Osteoblast (primary cell): ENCODE measurements around the gene LPAR3. TPM values are rescaled to one million over a fixed set of nuclear protein-coding genes. Genes with fewer than 3 reads are reported as not detected.

Experiments used
- DNase-seq: peaks from one replicate; pipeline ENCODE4 v3.0.0; 2011; ENCODE audit warnings: low spot score, mixed read lengths; ENCODE audit not compliant: insufficient read length; ENCODE audit errors: missing footprints
- H2AFZ ChIP-seq: 2 replicates; pipeline ENCODE4 v1.6.0; 2011; ENCODE audit warnings: mild to moderate bottlenecking, low read length
- H3K27ac ChIP-seq: 2 replicates; pipeline ENCODE4 v1.5.1; 2011; ENCODE audit warnings: mild to moderate bottlenecking, low read depth, low read length, moderate library complexity
- H3K27me3 ChIP-seq: 2 replicates; pipeline ENCODE4 v1.6.0; 2012; ENCODE audit warnings: mild to moderate bottlenecking, control low read depth, inconsistent platforms, low read length, moderate library complexity; ENCODE audit not compliant: insufficient read depth
- H3K36me3 ChIP-seq: 2 replicates; pipeline ENCODE4 v1.5.1; 2011; ENCODE audit warnings: mild to moderate bottlenecking, low read length, control low read depth, moderate library complexity; ENCODE audit not compliant: insufficient read depth
- H3K4me1 ChIP-seq: 2 replicates; pipeline ENCODE4 v1.5.1; 2011; ENCODE audit warnings: mild to moderate bottlenecking, low read length, control low read depth, moderate library complexity; ENCODE audit not compliant: insufficient read depth
- H3K4me2 ChIP-seq: 2 replicates; pipeline ENCODE4 v1.6.0; 2011; ENCODE audit warnings: mild to moderate bottlenecking, low read length; ENCODE audit not compliant: insufficient read depth
- H3K4me3 ChIP-seq: fragments of 200-600 bp; sonication (generic); 3 replicates; pipeline ENCODE4 v1.5.1; 2012; ENCODE audit warnings: mild to moderate bottlenecking, low read length, inconsistent platforms; ENCODE audit not compliant: insufficient read depth
- H3K79me2 ChIP-seq: 2 replicates; pipeline ENCODE4 v1.6.0; 2012; ENCODE audit warnings: mild to moderate bottlenecking, low read length, control low read depth, inconsistent platforms; ENCODE audit not compliant: insufficient read depth
- H3K9me3 ChIP-seq: 2 replicates; pipeline ENCODE4 v1.5.1; 2011; ENCODE audit warnings: low read depth, low read length, control low read depth
- H4K20me1 ChIP-seq: 2 replicates; pipeline ENCODE4 v1.6.0; 2012; ENCODE audit warnings: mild to moderate bottlenecking, low read length, control low read depth; ENCODE audit not compliant: insufficient read depth
- total RNA-seq: library from RNA; depleted of rRNA; stranded (reverse); fragments of >200 nt; gene quantifications from 2 replicates; pipeline ENCODE4 v1.2.3, GENCODE V29; 2012
- TF ChIP-seq, protein P1 (sequence below): IDR thresholded peaks from 2 replicates; pipeline ENCODE4 v1.5.1; 2011; ENCODE audit warnings: mild to moderate bottlenecking, low read depth, low read length, moderate library complexity; ENCODE audit errors: extremely low read depth

The LPAR3 gene
- total RNA-seq, 1 donor, result not detected

DNA sequence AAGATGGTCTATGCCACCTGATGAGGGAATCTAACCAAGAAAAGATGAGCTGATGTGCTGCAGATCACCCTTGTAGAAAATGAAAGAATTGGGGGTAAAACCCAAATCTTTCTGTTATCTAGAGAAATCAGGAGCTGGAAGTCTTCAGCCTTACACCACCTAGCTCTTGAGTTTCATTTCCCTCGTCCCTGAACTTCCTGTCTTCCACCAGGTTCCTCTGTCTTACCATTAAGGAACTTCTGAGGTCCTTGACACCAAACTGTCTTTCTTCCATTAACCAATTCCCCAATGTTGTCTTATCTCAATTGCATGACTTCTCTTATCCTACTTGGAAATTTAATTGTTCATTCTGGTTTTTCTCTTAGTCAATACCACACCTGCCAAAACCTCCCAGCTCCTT lies 31.5 kb downstream of the LPAR3 start:
- no peak overlapping the region for H2AFZ ChIP-seq
- no peak for DNase-seq
- TF ChIP-seq, protein P1, sequence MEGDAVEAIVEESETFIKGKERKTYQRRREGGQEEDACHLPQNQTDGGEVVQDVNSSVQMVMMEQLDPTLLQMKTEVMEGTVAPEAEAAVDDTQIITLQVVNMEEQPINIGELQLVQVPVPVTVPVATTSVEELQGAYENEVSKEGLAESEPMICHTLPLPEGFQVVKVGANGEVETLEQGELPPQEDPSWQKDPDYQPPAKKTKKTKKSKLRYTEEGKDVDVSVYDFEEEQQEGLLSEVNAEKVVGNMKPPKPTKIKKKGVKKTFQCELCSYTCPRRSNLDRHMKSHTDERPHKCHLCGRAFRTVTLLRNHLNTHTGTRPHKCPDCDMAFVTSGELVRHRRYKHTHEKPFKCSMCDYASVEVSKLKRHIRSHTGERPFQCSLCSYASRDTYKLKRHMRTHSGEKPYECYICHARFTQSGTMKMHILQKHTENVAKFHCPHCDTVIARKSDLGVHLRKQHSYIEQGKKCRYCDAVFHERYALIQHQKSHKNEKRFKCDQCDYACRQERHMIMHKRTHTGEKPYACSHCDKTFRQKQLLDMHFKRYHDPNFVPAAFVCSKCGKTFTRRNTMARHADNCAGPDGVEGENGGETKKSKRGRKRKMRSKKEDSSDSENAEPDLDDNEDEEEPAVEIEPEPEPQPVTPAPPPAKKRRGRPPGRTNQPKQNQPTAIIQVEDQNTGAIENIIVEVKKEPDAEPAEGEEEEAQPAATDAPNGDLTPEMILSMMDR, result no peak
- no peaks in the 10 kb centered on the region for H3K4me1 ChIP-seq
- no peak overlapping the region for H3K4me3 ChIP-seq
- H4K20me1 ChIP-seq, result no peaks in the 10 kb centered on the region
- no peak overlapping the region for H3K27ac ChIP-seq
- H3K36me3 ChIP-seq, result no peaks in the 10 kb centered on the region
- H3K27me3 ChIP-seq, result peaks cover 13% of the 10 kb centered on the region
- H3K79me2 ChIP-seq, result no peaks in the 10 kb centered on the region
- no peak overlapping the region for H3K4me2 ChIP-seq
- H3K9me3 ChIP-seq, result no peaks in the 10 kb centered on the region

DNA sequence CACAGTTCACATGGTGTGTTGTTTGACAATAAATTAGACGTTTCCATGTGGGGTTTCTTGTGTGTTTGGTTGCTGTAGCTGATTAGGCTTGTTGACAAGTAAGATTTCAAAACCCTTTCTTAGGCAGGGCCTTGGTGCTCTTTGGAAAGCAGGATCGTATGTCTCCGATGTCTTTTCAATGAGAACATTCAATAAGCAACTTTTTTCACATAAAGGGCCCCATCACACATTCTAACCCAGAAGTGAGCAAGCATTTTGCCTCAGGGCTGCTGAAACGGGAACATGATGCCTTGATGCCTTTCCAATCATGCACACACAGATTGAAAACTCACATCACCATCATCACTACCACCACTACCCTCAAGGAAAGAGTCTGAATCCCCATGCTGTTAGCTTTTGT lies 33.1 kb downstream of the LPAR3 start:
- Histone ChIP-seq H3K36me3 (no peaks in the 10 kb centered on the region), H3K9me3 (no peaks in the 10 kb centered on the region), H3K4me2 (no peak overlapping the region), H3K79me2 (no peaks in the 10 kb centered on the region), H3K4me3 (no peak overlapping the region), H3K27me3 (peaks cover 9% of the 10 kb centered on the region), H2AFZ (no peak overlapping the region), H3K27ac (no peak overlapping the region), H4K20me1 (no peaks in the 10 kb centered on the region), H3K4me1 (peaks cover 3% of the 10 kb centered on the region)
- no peak for DNase-seq
- TF ChIP-seq, protein P1, result no peak

DNA sequence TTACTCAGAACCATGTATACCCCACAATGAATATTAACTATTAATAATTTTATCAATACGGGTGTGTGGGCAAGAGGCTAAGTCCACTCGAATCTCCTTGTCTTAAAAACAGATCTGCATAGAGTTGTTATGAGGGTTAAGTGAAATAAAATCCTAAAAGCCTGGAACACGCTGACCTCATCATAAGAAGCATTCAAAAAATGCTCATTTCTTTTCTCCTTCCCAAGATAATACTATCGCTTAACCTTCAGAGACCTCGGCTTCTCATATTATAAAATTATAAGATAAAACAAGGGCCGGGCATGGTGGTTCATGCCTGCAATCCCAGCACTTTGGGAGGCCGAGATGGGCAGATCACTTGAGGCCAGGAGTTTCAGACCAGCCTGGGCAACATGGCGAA lies 35.1 kb downstream of the LPAR3 start:
- Histone ChIP-seq H3K9me3 (no peaks in the 10 kb centered on the region), H3K36me3 (no peaks in the 10 kb centered on the region)

DNA sequence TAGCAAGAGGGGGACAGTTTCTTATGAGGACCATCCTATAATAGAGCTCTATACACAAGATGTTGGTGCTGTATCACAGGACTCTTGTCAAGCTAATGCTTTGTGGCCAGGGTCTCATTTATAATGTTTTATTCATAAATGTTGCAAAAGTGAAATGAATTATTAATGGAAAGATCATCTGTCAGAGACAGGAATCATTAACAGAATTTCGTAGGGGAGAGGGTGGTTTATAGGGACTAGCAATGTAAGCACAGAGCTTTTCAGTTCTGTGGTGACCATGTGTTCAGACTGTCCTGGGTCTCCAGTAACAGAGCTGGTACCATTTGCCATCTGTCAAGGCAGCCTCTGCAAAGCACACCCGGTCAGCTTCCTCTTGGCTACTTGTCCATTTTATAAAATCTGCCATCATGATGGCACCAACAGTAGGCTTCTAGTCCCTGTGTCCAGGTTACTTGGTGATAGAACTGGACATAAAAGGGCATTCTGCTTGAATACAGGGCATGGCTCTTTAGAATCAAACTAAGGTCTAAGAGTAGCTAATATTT lies 36.2 kb downstream of the LPAR3 start:
- TF ChIP-seq, protein P1, result no peak
- H3K4me3 ChIP-seq, result no peak overlapping the region
- DNase-seq, result no peak

More for the DNA sequence above, 35.1 kb downstream of the LPAR3 start:
- Histone ChIP-seq H3K79me2 (no peaks in the 10 kb centered on the region), H3K4me2 (no peak overlapping the region), H3K4me1 (peaks cover 13% of the 10 kb centered on the region), H4K20me1 (no peaks in the 10 kb centered on the region), H3K27me3 (peaks cover 9% of the 10 kb centered on the region), H2AFZ (no peak overlapping the region), H3K27ac (no peak overlapping the region), H3K4me3 (no peak overlapping the region)
- TF ChIP-seq, protein P1, result no peak
- no peak for DNase-seq

More for the DNA sequence above, 36.2 kb downstream of the LPAR3 start:
- Histone ChIP-seq H3K27ac (no peak overlapping the region), H3K9me3 (no peaks in the 10 kb centered on the region), H3K27me3 (peaks cover 9% of the 10 kb centered on the region), H3K4me1 (peaks cover 13% of the 10 kb centered on the region), H3K79me2 (no peaks in the 10 kb centered on the region), H3K4me2 (no peak overlapping the region), H3K36me3 (no peaks in the 10 kb centered on the region), H4K20me1 (no peaks in the 10 kb centered on the region), H2AFZ (no peak overlapping the region)
